ENCODE results near the gene CYTH4. TPM values are rescaled to one million over a fixed set of nuclear protein-coding genes. Genes with fewer than 3 reads are reported as not detected.

Gene CYTH4
- total RNA-seq, 4 donors from 2014 or later: 5.1 to 27.3 (median 9.4) TPM

DNA sequence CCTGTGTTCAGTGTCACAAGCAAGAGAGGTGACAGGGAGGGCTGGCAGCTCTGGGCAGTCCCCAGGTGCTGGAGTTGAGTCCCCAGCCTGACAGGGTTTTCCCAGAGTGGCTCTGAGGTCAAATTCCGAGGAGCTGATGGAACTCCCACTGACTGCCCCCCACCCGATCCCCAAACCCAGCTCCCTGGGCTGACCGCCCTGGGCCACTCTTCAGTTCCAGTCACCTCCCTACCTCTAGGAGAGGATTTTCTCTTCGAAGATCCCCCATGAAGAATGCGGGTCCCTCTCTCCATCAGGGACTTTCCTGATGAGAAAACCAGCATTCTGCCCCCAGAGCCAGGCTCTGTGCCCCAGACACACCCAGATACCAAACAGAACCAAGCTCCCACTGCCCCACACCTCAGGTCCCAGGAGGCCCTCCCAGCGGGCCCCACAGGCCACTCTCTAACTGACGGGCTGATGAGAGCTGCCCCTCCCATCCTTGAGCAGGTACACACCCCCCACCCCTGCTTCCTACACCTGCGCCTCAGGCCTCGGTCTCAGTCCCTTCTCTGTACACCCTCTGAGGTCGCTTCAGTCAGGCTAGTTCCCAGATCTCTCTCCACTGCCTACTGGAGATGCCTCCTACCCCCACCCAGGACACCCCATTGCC, 26.1 kb upstream of the CYTH4 start:
- Histone ChIP-seq H3K27me3 (peaks cover 0 to 92% (median 13%) of the 10 kb centered on the region in 4 donors), H3K36me3 (no peaks in the 10 kb centered on the region), H3K9me3 (no peaks in the 10 kb centered on the region), H3K4me3 (no peak overlapping the region), H3K27ac (replicated peaks in 1 of 4) (no peak overlapping the region), H3K4me1 (peaks cover 0 to 11% (median 0%) of the 10 kb centered on the region in 4 donors)
- no peak for TF ChIP-seq POLR2A (IDR thresholded peaks at IDR 0.05; ENCODE audit: low read depth)
- no peak for TF ChIP-seq EP300 (IDR thresholded peaks at IDR 0.05)
- TF ChIP-seq, protein P1, sequence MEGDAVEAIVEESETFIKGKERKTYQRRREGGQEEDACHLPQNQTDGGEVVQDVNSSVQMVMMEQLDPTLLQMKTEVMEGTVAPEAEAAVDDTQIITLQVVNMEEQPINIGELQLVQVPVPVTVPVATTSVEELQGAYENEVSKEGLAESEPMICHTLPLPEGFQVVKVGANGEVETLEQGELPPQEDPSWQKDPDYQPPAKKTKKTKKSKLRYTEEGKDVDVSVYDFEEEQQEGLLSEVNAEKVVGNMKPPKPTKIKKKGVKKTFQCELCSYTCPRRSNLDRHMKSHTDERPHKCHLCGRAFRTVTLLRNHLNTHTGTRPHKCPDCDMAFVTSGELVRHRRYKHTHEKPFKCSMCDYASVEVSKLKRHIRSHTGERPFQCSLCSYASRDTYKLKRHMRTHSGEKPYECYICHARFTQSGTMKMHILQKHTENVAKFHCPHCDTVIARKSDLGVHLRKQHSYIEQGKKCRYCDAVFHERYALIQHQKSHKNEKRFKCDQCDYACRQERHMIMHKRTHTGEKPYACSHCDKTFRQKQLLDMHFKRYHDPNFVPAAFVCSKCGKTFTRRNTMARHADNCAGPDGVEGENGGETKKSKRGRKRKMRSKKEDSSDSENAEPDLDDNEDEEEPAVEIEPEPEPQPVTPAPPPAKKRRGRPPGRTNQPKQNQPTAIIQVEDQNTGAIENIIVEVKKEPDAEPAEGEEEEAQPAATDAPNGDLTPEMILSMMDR (IDR thresholded peaks at IDR 0.05): no peak
- TF ChIP-seq POLR2AphosphoS5 (IDR thresholded peaks at IDR 0.05): no peak
- intact Hi-C loops (cut with DNase I): no loop called here
- no peak for DNase-seq (ENCODE audit: extremely low spot score)
- 73% methylated on average over 10 of the region's 10 CpGs for WGBS

DNA sequence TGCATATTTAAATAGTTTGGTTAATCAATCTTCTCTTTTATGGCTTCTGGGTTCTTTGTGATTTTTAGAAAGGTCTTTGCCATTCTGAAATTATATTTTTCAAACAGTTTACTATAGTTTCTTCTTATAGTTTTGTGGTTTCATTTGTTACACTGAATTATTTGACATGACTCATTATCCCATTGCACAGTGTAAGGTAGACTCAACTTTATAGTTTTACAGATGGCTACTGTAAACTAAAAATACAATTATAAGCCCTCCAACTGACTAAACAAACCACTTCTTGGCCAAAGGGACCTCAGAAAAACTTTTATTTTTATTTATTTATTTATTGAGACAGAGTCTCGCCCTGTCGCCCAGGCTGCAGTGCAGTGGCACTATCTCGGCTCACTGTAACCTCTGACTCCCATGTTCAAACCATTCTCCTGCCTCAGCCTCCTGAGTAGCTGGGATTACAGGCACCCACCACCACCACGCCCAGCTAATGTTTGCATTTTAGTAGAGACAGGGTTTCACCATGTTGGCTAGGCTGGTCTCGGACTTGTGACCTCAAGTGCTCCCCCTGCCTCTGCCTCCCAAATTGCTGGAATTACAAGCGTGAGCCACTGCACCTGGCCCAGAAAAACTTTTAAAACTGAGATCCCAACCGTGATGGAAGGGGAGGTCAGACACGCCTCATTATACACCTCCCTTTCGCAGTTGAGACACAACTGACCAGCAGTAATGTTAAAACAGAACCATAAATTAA, 24.1 kb upstream of the CYTH4 start:
- Histone ChIP-seq H3K27ac (replicated peaks in 1 of 4) (no peak overlapping the region), H3K4me3 (no peak overlapping the region), H3K9me3 (no peaks in the 10 kb centered on the region), H3K27me3 (peaks cover 0 to 98% (median 13%) of the 10 kb centered on the region in 4 donors), H3K4me1 (peaks cover 0 to 11% (median 0%) of the 10 kb centered on the region in 4 donors), H3K36me3 (no peaks in the 10 kb centered on the region)
- TF ChIP-seq POLR2AphosphoS5 (IDR thresholded peaks at IDR 0.05) (no peak), EP300 (IDR thresholded peaks at IDR 0.05) (no peak), POLR2A (IDR thresholded peaks at IDR 0.05; ENCODE audit: low read depth) (no peak)
- TF ChIP-seq, protein P1 (IDR thresholded peaks at IDR 0.05): no peak
- intact Hi-C loops (cut with DNase I): no loop called here
- 88% methylated on average over 9 of the region's 9 CpGs for whole genome bisulfite sequencing
- DNase-seq (ENCODE audit: extremely low spot score): no peak

DNA sequence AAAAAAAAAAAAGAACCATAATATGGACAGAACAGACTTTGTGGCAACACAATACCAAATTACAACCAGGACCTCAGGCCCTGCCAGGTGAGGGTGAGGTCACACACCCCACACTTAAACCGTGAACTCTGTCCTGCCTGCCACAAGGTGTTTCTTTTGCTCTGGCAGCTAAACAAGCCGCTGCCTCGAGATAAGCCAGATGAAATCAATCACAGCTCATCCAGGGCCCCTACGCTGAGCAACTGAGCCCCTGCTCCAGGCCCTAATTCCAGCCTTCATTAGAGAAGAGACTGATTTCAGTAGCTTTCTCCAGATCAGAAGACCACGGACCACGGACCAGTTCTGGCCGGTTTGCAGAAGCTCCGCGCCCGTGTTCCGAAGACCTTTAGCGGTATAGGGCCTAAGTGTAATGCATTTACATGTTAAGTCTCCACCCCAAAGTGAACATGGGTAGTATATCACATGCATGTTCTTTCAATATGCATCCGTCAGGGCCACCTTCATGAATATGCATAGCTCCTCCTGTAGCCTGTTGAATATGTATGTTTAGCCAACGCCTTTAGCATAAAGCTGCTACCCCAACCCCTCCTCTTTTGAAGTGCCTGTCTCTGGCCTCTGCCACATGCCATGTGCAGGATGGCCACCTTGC, 23.4 kb upstream of the CYTH4 start:
- TF ChIP-seq POLR2AphosphoS5 (IDR thresholded peaks at IDR 0.05) (no peak), POLR2A (IDR thresholded peaks at IDR 0.05; ENCODE audit: low read depth) (no peak), EP300 (IDR thresholded peaks at IDR 0.05) (no peak)
- TF ChIP-seq, protein P1 (IDR thresholded peaks at IDR 0.05): no peak
- DNase-seq (ENCODE audit: extremely low spot score): no peak
- H3K36me3 ChIP-seq: no peaks in the 10 kb centered on the region
- H3K27ac ChIP-seq (replicated peaks in 1 of 4): no peak overlapping the region
- H3K9me3 ChIP-seq: peaks cover 0 to 5% (median 5%) of the 10 kb centered on the region in 4 donors
- WGBS: 66% methylated on average over 14 of the region's 14 CpGs
- H3K4me1 ChIP-seq: peaks cover 0 to 11% (median 0%) of the 10 kb centered on the region in 4 donors
- H3K4me3 ChIP-seq: no peak overlapping the region
- intact Hi-C loops (cut with DNase I): no loop called here
- H3K27me3 ChIP-seq: peaks cover 0 to 95% (median 13%) of the 10 kb centered on the region in 4 donors

DNA sequence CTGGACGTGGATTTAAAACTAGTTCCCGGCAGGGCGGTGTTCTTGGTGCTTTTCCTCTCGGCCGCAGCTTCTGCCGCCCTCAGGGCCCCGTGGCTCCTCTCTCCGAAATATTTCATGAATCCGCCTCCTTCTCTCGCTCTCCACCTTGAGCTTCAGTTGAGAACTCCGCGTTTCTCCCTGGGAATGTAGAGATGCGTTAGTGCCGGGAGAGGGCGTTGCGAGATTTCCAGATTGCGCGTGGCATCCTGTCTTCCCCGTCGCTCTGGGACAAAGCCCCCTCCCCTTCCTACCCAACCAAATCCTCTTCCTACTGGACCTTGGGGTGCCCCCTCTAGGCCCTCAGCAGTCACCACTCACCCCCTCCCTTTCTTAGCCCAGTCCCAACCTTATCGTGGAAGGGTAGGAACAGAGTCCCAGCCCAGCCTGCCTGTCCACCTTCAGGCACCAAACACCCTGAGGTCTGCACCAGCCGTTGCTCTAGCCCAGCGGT, 22.7 kb upstream of the CYTH4 start:
- TF ChIP-seq POLR2AphosphoS5 (IDR thresholded peaks at IDR 0.05): no peak
- no peak for TF ChIP-seq POLR2A (IDR thresholded peaks at IDR 0.05; ENCODE audit: low read depth)
- TF ChIP-seq, protein P1 (IDR thresholded peaks at IDR 0.05): peak in 1 of 3 experiments; percentile 24
- no peak for DNase-seq (ENCODE audit: extremely low spot score)
- Histone ChIP-seq H3K36me3 (no peaks in the 10 kb centered on the region), H3K4me3 (no peak overlapping the region), H3K27ac (replicated peaks in 1 of 4) (no peak overlapping the region), H3K27me3 (peaks cover 0 to 95% (median 13%) of the 10 kb centered on the region in 4 donors), H3K9me3 (peaks cover 0 to 13% (median 12%) of the 10 kb centered on the region in 4 donors), H3K4me1 (peaks cover 0 to 11% (median 0%) of the 10 kb centered on the region in 4 donors)
- intact Hi-C loops (cut with DNase I): no loop called here
- 10% methylated on average over 23 of the region's 23 CpGs for WGBS
